Measurements from ENCODE around the gene GSTP1. TPM values are rescaled to one million over a fixed set of nuclear protein-coding genes. Genes with fewer than 3 reads are reported as not detected.

Gene GSTP1
- total RNA-seq, 1 experiment from 2014 or later, result 838 TPM

- intact Hi-C loops (cut with micrococcal nuclease; ENCODE audit: unreplicated experiment), result loop anchor here (2.0 kb wide), 1 partner anchor 27 kb away; no protein-coding TSS in a partner anchor
- CTCF ChIA-PET, result interaction anchor here (1.0 kb wide), 1 partner anchor 15 kb away, joined by 3 read pairs; no protein-coding TSS in a partner anchor
- no TSS peak for BruUV-seq (replicated peaks)
- Mint-ChIP-seq H3K27me3 (ENCODE audit: unreplicated experiment) (no peaks in the 10 kb centered on the region), H3K36me3 (ENCODE audit: insufficient read depth, unreplicated experiment) (peaks cover 11% of the 10 kb centered on the region), H3K4me1 (ENCODE audit: low read depth, unreplicated experiment) (no peaks in the 10 kb centered on the region), H3K27ac (ENCODE audit: unreplicated experiment) (no peak overlapping the region), H3K4me3 (ENCODE audit: low read depth, unreplicated experiment) (peak overlapping the region; percentile 1), H3K9me3 (ENCODE audit: low read depth, unreplicated experiment) (no peaks in the 10 kb centered on the region)
- no peak for DNase-seq
- TF ChIP-seq CTCF (IDR thresholded peaks at IDR 0.05; ENCODE audit: unreplicated experiment), result no peak
These were observed 48.2 kb downstream of the GSTP1 start for GRCh38 chr11:67631853-67632174.

GRCh38 chr11:67632175-67632981 lies 48.8 kb downstream of the GSTP1 start:
- no peak for TF ChIP-seq CTCF (IDR thresholded peaks at IDR 0.05; ENCODE audit: unreplicated experiment)
- Mint-ChIP-seq H3K4me3 (ENCODE audit: low read depth, unreplicated experiment) (peak overlapping the region; percentile 1), H3K4me1 (ENCODE audit: low read depth, unreplicated experiment) (no peaks in the 10 kb centered on the region), H3K36me3 (ENCODE audit: insufficient read depth, unreplicated experiment) (peaks cover 11% of the 10 kb centered on the region), H3K9me3 (ENCODE audit: low read depth, unreplicated experiment) (no peaks in the 10 kb centered on the region), H3K27me3 (ENCODE audit: unreplicated experiment) (no peaks in the 10 kb centered on the region), H3K27ac (ENCODE audit: unreplicated experiment) (no peak overlapping the region)
- CTCF ChIA-PET, result interaction anchor here (1.0 kb wide), 1 partner anchor 14 kb away, joined by 3 read pairs; no protein-coding TSS in a partner anchor
- intact Hi-C loops (cut with micrococcal nuclease; ENCODE audit: unreplicated experiment), result loop anchor here (2.0 kb wide), 1 partner anchor 26 kb away; no protein-coding TSS in a partner anchor
- DNase-seq, result no peak
- BruUV-seq (replicated peaks), result no TSS peak

- Mint-ChIP-seq H3K4me1 (ENCODE audit: low read depth, unreplicated experiment) (no peaks in the 10 kb centered on the region), H3K36me3 (ENCODE audit: insufficient read depth, unreplicated experiment) (peaks cover 11% of the 10 kb centered on the region), H3K9me3 (ENCODE audit: low read depth, unreplicated experiment) (no peaks in the 10 kb centered on the region), H3K4me3 (ENCODE audit: low read depth, unreplicated experiment) (no peak overlapping the region), H3K27ac (ENCODE audit: unreplicated experiment) (no peak overlapping the region), H3K27me3 (ENCODE audit: unreplicated experiment) (no peaks in the 10 kb centered on the region)
- no peak for DNase-seq
- no peak for TF ChIP-seq CTCF (IDR thresholded peaks at IDR 0.05; ENCODE audit: unreplicated experiment)
- CTCF ChIA-PET, result no interaction called here
- intact Hi-C loops (cut with micrococcal nuclease; ENCODE audit: unreplicated experiment), result loop anchor here (2.0 kb wide), 1 partner anchor 26 kb away; no protein-coding TSS in a partner anchor
- BruUV-seq (replicated peaks), result no TSS peak
These were observed 49.6 kb downstream of the GSTP1 start for GRCh38 chr11:67632982-67633755.

GRCh38 chr11:67633758-67634365 lies 50.2 kb downstream of the GSTP1 start:
- H3K27ac Mint-ChIP-seq (ENCODE audit: unreplicated experiment), result no peak overlapping the region
- no peak for TF ChIP-seq CTCF (IDR thresholded peaks at IDR 0.05; ENCODE audit: unreplicated experiment)
- peaks cover 11% of the 10 kb centered on the region for H3K36me3 Mint-ChIP-seq (ENCODE audit: insufficient read depth, unreplicated experiment)
- H3K4me1 Mint-ChIP-seq (ENCODE audit: low read depth, unreplicated experiment), result no peaks in the 10 kb centered on the region
- no peaks in the 10 kb centered on the region for H3K27me3 Mint-ChIP-seq (ENCODE audit: unreplicated experiment)
- intact Hi-C loops (cut with micrococcal nuclease; ENCODE audit: unreplicated experiment), result loop anchor here (2.0 kb wide), 1 partner anchor 25 kb away; no protein-coding TSS in a partner anchor
- no peak for DNase-seq
- H3K4me3 Mint-ChIP-seq (ENCODE audit: low read depth, unreplicated experiment), result no peak overlapping the region
- BruUV-seq (replicated peaks), result no TSS peak
- no peaks in the 10 kb centered on the region for H3K9me3 Mint-ChIP-seq (ENCODE audit: low read depth, unreplicated experiment)
- CTCF ChIA-PET, result no interaction called here
